Measurements from ENCODE around the gene DCUN1D4.

The DCUN1D4 gene

DNA sequence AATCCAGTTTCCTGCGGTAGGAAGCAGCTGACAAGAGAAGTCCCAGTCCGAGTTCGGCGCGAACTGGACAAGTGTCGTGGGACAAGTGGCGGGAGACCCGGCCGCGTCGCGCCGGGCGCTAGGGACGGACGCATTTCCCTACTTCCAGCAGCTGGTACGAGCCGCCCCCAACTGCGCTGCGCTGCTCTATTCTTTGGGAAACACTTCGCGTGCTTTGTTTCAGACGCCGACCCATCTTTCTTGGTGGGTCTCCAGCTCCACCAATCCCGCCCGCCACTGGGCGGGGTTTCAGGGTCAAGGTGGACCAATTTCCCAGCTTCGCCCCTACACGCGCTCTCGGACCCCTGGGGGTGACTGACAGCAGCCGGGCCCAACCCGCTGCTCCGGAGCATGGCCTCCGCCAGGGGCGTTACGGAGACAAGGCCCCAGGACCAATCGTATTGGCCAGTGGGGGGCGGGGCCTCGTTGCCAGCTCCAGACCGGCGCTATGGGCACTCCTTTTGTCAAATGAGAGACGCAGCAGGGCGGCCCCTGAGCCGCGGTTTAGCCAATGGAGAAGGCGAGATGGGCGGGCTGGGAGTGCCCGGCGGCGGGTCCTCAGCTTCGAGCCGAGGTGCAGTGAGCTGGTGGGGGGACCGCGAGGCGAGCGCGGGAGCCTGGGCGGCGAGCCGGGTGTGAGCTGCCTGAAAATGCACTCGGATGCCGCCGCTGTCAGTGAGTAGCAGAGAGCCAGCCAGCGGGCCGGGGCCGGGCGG, at the start of gene DCUN1D4:
Gene DCUN1D4, plus strand, starts transcription at position 600 of the 755 bp plus-strand sequence. Its CDS starts 90 bp downstream, at position 690.
- peak; percentile 98 for DNase-seq (ENCODE audit: low read depth)

DNA sequence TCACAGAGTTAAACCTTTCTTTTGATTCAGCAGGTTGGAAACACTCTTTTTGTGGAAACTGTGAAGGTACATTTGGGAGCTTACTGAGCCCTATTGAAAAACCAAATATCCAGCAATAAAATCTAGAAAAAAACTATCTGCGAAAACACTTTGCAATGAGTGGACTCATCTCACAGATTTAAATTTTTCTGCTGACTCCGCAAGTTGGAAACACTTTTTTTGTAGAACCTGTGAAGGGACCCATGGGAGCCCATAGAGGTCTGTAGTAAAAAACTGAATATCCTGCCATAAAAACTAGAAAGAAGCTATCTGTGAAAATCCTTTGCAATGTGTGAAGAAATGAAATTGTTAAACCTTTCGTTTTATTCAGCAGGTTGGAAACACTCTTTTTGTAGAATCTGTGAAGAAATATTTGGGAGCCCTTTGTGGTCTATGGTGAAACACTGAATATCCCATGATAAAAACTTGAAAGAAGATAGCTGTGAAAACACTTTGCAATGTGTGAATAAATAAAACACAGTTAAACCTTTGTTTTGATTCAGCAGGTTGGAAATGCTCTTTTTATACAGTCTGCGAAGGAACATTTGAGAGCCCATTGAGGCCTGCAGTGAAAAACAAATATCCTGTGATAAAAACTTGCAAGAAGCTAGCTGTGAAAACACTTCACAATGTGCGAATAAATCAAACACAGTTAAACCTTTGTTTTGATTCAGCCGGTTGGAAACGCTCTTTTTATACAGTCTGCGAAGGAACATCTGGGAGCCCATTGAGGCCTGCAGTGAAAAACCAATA, 22.3 kb upstream of the DCUN1D4 start:
- no peak for DNase-seq (ENCODE audit: low read depth)

DNA sequence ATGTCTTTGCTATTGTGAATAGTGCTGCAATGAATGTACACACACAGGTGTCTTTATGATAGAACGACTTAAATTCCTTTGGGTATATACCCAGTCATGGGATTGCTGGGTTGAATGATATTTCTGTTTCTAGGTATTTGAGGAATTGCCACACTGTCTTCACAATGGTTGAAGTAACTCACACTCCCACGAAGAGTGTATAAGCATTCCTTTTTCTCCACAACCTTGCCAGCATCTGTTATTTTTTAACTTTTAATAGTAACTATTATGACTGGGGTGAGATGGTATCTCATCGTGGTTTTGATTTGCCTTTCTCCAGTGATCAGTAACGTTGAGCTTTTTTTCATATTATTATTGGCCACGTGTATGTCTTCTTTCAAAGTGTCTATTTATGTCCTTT, 17.6 kb upstream of the DCUN1D4 start:
- DNase-seq (ENCODE audit: low read depth) = no peak

DNA sequence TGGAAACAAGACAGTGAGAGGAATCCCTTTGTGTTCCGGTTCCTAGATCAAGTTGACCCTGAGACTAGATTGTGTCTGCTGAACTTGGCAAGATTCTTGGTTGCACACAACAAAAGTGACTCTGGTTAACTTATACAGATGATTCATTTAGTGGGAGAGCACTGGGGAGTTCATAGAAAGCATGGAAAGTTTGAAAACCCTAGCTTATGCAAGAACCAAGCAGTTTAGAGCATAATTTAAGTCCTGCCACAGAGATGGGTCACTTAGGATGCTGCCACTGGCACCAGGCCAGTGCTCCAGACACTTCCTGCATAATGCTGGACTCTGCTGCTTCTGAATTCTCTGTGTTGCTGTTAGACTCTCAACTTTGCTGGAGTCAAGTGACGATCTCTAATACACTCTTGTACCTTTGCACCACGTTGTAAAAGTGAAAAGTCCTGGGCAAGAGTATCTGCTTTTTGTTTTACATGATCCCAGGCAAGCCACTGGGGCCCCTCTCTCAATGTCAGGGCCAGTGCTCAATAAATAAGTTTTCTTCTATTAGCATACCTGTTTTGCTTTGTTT, 12.7 kb upstream of the DCUN1D4 start:
- DNase-seq (ENCODE audit: low read depth) = no peak

DNA sequence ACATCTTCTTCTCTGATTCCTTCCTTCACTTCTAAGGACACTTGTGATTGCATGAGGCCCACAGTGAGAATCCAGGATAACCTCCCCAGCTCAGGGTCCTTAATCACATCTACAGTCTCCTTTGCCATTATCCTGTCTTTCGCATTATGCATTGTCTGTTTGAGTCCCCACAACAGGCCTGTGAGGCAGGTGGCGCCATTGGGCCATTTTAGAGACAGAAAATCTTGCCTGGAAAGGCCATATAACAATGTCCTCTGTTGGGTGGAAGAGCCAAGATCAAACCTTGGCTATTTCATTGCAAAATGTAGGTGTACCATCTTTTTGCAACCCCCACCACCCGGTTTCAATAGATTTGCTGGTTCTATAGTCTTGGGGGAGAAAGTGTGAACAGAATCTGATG, 11.8 kb upstream of the DCUN1D4 start:
- DNase-seq (ENCODE audit: low read depth) = peak; percentile 33

DNA sequence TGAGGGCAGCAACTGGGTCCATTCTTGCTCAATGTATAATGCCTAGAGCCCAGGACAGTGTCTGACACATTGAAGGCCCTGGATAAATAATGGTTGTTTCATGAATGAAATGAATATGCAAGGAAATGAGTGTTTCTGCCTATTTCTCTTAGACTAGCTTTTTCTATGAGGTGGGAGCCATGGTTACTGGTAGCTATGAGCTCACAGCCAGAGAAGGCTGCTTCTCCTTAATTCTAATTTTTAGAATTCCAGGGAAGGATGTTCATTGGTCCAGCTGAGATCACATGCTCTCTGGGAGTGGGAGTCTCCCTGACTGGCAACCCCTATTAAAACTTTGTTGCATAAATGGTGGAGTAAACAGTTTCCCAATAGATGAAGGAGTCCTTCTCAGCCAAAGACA, 9.7 kb upstream of the DCUN1D4 start:
- DNase-seq (ENCODE audit: low read depth) = no peak

DNA sequence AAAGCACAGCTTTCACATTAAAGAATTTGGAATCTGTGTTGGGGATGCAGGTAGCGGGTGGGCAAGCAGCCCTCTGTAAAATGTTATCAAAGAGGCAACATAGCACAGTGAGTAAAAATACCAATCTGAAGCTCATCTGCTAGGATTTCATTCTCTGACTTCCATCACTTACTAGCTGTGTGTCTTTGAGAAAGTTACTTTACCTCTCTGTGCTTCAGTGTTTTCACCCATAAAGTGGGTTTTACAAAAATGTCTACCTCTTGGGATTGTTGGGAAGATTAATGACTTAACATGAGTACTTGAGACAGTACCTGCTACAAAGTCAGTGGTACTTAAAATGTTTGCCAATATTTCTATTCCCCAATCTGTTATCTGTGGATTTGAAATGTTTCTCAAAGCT, 7.9 kb upstream of the DCUN1D4 start:
- no peak for DNase-seq (ENCODE audit: low read depth)

DNA sequence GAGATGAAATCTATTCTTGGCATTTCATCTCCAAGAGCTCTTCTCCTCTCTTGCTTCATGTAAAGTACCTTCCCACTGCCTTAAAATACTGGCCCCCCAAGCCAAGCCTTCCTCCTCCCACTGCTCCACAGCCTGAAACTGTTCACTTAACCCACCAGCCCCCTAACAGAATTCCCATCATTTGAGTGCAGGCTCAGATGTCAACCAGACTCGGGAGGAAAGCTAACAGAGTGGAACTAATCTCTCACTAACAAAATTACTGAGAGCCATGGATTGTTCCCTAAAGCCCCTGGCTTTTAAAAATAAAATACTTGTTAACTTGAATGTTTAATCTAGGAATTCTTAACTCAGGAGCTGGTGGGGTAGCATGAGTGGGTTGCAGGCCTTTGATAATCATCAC, 7.1 kb upstream of the DCUN1D4 start:
- no peak for DNase-seq (ENCODE audit: low read depth)

DNA sequence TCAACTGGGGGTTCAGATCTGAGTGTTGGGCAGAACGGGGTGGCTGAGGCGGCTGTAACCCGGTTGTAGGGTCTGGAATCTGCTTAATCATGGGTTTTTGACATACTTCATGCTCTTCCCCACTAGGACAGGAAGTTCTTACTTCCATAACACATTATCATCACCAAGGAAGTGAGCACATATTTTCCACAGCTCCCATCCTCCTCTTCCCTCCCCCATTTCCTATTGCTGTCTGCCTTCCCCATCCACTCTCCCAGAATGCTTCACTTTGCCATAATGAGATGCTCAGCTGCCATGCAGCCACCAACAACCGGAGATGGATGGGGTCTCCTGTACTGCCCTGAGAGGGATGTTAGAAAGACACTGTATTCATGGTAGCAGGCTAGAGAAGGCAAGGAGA, 6.4 kb upstream of the DCUN1D4 start:
- no peak for DNase-seq (ENCODE audit: low read depth)

DNA sequence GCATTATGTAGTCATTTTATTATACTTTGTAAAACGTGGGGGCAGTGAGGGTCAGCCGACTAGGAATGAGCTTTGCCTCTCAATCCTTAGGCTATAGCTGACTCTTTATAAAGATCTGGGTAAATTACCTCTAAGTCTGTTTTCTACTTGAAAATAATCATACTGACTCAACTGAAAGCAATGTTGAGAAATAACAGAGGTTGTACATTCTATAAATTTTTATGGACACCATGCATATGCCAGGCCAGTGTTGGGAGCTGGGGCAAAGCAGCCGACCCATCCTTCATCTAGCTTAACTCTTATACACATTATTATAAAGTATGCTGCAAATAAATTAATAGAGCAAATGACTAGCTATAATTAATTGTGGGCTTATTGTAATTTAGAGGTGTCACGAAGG, 2.2 kb upstream of the DCUN1D4 start:
- DNase-seq (ENCODE audit: low read depth) = no peak

DNA sequence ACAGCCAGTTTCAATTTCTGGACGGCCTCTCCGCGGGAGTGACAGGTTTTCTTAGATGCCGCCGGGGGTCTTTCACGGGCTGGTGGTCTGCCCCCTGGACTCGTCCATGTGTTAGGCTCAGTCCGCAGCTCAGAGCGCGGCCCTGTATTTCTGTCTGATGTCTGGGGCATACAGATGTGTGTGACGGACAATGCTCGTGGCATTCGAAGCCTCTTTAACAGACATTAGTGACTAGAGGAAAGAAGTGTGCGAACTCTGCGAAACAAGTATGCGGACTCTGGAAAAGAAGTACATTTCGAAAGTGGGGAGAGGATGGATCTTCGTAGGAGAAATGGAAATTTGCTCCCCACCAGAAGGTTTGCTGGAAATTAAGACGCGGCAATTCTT, 793 bp upstream of the DCUN1D4 start:
- no peak for DNase-seq (ENCODE audit: low read depth)

DNA sequence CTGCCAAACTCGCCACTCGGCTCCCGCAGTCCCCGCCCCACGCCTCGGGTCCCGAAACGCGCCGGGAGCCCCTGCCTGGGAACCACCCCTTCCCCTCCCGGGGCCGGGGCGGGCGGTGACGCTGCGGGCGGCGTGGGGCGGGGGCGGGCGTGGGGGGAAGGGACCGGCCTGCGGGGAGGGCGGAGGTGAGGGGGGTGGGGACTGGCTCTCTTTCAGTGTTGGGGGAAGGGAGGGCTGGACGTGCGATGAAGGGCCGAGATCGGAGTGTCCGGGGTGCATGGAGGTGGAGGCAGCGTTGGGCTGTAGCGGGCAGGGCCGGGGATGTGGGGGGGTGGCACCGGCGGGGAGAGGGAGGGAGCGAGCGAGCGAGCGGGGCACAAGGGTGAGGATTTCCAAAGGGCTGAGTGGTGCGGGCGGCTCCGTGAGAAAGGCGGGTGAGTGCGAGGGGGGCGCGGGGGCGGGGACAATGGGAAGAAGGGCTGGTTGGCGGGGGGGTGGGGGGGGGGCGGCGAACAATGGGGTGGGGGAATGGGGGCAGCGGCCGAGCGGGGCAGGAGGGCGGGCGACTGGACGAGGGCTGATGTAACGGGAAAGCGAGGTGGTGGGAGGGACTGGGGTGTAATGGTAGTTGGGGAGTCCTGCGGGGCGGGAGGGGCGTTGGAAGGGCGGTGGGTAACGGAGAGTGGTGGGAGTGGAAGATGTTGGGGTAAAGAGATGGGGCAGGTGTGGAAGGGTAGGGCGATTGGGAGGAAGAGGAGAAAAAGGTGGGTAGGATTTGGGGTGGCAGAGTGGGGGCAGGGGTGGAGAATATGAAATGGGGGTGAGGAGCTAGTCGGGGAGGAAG, 578 bp downstream of the DCUN1D4 start:
- DNase-seq (ENCODE audit: low read depth) = peak; percentile 20

DNA sequence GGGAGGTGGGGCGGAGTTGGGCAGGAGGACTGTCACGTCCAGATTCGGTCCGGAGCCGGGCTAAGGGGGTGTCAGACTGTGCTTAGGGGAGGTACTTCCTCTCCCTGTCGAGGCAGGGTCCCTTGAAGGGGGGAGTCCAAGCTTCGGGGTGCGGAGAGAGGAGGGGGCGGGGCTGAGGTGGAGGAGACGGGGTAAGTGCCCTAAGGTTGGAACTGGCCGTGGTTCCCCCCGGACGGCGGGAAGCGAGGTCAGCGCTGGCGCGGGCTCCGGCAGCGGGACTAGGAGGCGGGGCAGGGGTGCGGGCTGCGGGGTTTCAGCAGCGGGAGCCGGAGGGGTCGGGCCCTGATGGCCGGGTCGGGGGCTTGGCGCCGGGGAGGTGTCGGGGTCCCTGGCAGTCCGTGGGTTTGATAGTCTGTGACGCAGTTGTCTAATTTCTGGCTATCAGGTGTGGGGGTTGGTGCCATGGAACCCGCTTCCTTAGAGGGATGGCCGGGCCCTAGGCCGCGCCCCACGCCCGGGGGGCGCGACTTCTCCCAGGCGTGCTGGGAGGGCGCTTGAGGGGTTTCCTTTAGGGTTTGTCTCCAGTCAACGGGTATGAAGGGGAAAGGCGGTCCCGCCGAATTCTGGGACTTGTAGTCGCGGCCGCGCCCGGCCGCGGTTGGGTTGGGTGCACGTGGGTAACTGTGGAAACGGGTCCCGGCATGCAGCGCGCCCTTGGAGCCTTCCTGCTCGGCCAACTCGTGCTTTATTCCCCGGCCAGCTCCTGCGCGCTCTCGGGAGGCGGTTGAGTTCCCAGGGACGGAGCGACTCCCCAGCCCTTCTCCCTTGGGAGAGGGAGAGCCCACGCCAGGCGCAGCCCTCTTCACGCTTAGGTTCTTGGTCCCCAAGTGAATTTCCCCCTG, 1.5 kb downstream of the DCUN1D4 start:
- DNase-seq (ENCODE audit: low read depth) = peak; percentile 67

DNA sequence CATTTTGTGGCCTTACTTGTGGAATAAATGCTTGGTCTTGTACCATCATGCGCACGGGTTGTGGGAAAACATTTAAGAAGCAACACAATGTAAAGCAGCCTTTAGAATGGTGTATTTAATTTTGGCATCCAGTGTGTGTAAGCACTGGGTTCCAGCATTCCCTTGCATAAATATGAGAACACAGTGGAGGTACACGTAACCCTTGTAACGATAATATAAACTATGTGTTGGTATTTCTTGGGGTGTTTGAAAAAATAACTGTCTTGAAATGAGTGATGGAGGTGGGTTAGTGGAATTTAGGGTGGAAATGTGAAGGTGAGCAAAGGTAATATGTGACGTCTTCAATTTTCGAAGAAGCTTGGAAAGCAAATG, 2.1 kb downstream of the DCUN1D4 start:
- DNase-seq (ENCODE audit: low read depth) = no peak

DNA sequence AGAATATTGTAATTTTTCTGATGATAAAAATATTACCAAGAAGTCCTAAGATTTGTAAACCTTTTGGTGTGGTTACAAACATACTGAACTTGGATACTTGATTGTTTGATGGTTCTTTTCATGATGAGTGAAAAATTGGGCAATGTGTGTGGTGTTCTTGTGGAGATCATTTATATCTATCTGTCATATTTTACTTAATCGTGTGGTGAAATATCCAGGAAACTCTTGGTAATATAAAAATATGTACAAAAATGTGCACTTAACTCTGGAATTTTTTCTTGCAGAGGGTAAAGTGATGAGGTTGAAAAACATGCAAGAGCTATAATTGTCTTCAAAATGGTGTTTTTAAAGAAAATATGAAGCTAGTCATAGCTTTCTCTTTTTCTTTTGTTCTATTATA, 2.8 kb downstream of the DCUN1D4 start:
- DNase-seq (ENCODE audit: low read depth) = no peak

DNA sequence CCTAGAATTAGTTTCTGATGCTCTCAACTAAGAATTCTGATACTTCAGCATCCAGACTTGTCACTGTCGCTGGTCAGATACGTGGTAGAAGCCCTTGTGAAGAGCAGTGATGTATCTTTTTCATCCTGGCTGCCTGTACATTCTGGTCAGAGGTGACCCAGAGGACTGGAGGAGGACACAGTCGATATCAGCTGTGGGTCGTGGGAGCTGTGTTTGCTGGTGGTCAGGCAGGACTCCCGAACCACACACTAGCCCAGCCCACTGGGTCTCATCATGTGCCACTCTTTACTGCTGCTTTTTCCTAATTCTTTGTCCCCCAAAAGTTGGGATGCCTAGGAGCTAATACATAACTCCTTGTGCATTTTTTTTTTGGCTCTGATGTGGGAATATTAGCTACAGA, 6.5 kb downstream of the DCUN1D4 start:
- no peak for DNase-seq (ENCODE audit: low read depth)

DNA sequence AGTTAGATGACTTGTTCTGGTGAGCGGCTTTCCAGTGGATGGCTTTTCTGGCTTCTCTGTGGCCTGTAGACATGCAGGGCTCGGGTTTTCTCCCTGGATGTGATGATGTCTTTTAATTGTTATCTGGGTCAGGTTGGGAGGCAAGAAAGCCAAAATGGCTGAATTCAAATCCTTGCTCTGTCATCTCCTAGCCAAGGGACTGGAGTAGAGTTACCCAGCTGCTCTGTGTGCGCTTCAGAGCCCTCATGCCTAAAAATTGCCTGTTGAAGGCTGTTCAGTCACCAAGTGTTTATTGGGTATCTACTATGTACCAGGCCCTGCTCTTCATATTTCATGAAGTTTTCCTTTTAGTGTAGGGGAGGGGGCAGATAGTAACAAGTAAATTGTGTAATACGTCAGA, 7.3 kb downstream of the DCUN1D4 start:
- no peak for DNase-seq (ENCODE audit: low read depth)

DNA sequence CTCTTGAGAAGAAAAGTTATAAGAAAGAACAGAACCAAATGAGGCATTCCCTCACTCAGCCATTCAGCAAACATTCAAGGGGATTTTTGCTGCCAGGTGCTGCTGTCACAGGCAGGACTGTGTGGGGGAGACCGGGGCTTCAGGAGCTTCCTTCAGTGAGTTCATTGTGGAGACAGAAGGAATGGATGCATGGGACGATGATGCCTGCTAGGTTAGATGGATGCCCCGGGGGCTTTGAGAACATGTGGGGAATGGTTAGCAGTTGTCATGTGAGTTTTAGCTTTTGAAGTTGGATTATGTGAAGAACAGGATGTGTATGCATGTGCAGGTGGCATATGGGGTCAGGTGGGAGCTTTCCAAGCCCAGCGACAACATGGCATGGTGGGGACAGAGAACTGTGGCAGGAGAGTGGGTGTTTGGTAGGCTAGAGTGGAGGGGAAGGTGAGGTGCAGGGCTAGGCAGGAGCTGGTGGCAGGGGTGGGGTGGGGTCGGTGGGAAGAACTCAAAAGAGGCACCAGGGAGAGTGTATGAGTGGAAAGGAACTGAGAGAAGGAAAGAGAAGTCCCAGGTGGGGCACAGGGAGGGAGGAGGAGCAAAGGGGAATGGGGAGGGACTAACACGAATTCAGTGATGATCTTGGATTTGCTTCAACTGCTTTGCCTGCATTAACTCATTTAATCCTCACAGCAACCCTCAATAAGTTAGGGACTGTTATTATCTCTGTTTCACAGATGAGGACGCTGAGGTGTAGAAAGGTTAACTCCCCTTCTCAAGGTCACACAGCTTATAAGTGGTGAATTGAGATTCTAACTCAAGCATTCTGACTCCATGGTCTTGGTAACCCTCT, 8.4 kb downstream of the DCUN1D4 start:
- no peak for DNase-seq (ENCODE audit: low read depth)

DNA sequence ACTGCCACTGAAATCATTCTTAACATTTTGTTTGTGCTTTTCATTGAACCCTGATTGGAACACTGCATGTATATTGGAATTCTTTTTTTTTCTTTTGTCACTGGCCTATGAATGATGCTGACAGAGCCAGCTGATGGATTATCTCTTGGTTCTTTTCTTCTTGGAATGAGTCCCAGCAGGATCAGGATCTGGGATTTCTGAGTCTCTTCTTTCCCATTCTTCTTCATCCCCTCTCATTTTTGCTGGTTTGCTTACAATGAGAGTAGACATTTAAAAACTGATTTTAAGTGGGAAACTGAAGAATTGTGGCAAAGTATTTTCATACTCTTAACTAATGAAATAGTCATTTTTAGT, 9.0 kb downstream of the DCUN1D4 start:
- DNase-seq (ENCODE audit: low read depth) = no peak

DNA sequence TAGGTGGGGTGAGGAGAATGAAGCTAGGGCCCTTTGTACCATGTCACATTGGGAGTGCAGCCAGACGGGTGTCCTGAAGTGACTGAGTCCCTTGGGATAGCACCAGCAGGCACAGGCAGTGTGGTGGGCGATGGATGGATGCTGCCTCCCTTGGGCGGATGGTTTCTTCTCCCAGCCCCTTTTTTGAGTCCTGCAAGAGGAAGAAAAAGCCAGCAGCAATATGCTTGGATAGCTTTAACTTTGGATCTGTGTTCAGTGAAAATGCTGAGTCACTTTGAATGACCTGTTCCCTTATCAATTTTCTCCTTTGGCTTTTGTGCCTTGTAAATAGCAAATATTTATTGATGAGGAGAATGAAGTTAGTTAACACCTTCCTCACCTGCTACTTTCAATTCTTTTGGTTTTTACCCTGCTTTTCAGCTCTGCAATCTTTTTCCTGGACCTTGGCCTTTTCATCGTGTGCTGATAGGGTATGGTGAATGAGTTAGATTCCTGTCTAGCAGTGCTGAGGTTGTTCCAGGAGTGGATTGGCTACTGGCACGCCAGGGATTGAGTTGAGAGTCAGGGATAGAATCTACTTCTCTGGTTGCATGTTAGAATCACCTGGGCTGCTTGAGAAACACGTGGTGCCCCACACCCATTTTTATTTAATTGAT, 10.2 kb downstream of the DCUN1D4 start:
- DNase-seq (ENCODE audit: low read depth) = no peak
